KG1 (cell line): Measurements from ENCODE around the gene STRBP.
"Not testable (repeated sequence)": the region's sequence is repeated elsewhere in the genome, so short reads cannot be mapped to it uniquely, and the experiment has no call there.

ENCODE experiments used
- DNase-seq: peaks from one replicate; lab custom pipeline; 2025; lab: John Stamatoyannopoulos, UW

The STRBP gene

GRCh38 chr9:123248630-123249029, 19.8 kb downstream of the STRBP start:
- no peak for DNase-seq

- DNase-seq = no peak
These were observed 21.9 kb downstream of the STRBP start for GRCh38 chr9:123246534-123246933.

DNA sequence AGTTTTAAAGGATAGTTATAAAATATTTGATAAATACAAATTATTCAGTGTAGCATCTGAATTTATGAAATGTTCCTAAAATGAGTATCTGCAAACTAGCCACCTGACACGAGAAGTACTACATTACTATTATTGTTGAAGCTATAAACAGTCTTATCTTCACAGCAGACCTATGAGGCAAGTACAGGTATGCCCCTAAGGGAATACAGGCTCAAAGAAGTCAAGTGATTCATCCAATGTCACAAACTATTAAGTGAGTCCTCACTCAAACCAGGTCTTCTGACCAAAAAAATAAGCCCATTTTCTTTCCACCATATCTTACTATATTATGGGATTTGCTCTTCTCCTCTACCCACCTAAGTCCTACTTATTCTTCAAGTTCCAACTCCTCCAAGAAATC, 28.7 kb downstream of the STRBP start:
- DNase-seq = no peak

DNA sequence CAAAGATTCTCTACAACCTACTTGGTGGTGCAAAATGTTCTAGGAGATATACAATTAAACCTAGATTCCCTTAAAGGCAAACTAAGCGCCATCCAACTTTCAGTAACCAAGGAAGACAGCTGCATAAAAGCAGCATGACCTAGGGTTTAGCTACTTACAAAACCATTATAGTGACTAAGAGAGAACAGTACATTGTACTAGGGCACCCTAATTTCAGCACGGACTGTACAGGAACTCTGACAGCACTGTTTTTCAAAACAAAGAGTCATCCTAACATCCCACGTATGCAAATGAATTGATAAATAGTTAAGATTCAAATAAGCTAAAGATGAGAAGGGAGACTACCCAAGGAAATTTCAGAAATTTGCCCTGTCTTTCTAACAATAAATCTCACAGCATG, 30.0 kb downstream of the STRBP start:
- no peak for DNase-seq

DNA sequence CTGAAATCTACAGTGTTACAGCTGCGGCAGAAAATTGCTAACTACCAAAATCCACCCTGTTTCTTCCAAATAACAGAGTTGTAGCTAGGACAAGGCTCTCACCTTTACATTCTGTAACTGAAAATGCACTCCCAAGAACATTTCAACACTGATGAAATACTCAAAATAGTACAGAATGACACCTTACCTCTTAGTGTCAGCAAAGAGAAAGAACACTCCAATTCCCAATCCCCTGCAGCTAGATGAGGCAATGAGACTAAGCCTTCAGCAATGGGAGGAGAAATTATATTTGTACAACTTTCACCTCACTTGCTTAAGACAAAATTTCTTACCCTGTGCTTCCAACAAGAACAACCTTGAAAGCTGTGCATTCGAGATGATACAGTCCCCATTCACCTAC, 31.2 kb downstream of the STRBP start:
- DNase-seq = no peak

DNA sequence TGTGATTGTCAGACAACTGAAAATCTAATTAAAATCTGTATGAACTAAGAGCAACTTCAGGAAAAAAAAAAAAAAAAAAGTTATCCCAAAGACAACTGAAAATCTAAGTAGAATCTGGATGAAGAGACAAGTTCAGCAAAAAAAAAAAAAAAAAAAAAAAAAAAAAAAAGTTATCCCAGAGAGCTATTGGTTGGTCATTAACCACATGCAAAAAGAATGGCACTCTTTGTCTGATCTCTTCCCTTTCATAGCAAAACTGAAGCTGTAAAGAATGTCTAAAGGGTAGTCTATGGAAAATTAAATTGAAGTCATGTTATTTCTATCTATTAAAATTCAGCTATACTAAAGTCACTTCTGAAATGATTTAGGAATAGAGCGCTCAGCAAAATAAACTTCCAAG, 32.9 kb downstream of the STRBP start:
- DNase-seq = no peak

DNA sequence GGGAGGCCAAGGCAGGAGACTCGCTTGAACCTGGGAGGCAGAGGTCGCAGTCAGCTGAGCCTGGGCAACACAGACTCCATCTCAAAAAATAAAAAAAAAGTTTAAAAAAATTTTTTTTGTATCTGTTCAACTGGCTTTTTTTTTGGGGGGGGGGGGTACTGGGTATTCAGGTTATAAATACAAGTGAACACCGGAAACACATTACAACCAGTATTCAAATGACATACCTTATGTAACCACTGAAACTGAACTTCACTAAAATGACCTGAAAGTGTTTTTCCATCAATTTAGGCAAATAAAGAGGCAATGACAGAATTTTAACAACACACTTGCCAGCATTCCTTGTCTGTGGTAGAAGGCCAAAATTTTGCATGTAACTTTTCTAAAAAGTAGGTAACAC, 33.5 kb downstream of the STRBP start:
- no peak for DNase-seq

DNA sequence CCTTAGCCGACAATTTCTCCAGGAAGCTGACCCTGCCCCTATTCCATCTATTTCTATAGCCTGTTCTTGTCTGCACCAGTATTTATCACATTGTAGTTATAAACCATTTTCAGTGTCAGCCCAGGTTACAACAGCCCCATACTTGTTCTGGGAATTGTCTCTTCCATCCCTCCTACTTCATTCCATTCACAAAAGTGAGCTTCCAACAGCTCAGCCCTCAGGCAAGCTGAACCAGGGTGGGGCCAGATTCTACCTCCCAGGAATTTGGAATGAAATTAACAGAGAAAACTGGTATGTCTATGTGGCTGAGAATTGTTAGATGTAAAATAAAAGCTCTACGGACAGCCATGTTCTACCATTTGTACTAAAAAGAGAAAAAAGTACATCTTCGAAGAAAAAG, 36.1 kb downstream of the STRBP start:
- no peak for DNase-seq

GRCh38 chr9:123231421-123231820, 37.0 kb downstream of the STRBP start:
- no peak for DNase-seq

DNA sequence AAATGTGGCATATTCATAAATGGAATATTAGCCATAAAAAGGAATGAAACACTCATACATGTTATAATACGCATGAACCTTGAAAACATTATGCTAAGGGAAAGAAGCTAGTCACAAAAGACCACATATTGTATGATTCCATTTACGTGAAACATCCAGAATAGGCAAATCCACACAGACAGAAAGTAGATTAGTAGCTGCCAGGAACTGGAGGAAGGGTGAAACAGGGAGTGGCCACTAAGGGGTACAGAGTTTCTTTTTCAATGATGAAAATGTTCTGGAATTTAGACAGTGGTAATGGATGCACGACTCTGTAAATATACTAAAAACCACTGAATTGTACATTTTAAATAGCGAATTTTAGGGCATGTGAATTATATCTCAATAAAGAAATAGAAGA, 39.4 kb downstream of the STRBP start:
- DNase-seq = no peak

- DNase-seq = no peak
These were observed 42.4 kb downstream of the STRBP start for GRCh38 chr9:123225995-123226394.

- DNase-seq = no peak
These were observed 43.0 kb downstream of the STRBP start for GRCh38 chr9:123225374-123225813.

DNA sequence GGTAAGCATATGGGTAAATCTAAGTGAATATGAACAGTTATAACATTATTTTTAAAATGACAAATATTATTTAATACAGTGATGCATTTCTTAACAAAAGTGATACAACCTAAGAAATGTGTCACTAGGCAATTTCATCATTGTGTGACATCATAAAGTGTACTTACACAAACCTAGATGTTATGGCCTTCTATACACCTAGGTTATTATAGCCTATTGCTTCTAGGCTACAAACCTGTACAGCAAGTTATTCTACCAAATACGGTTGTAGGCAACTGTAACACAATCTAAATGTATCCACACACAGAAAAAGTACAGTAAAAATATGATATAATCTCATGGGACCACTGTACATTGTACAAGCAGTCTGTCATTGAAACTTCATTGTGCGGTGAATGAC, 48.3 kb downstream of the STRBP start:
- DNase-seq = no peak

GRCh38 chr9:123218831-123219230, 49.6 kb downstream of the STRBP start:
- DNase-seq = no peak

GRCh38 chr9:123217128-123217654, 51.2 kb downstream of the STRBP start:
- no peak for DNase-seq

DNA sequence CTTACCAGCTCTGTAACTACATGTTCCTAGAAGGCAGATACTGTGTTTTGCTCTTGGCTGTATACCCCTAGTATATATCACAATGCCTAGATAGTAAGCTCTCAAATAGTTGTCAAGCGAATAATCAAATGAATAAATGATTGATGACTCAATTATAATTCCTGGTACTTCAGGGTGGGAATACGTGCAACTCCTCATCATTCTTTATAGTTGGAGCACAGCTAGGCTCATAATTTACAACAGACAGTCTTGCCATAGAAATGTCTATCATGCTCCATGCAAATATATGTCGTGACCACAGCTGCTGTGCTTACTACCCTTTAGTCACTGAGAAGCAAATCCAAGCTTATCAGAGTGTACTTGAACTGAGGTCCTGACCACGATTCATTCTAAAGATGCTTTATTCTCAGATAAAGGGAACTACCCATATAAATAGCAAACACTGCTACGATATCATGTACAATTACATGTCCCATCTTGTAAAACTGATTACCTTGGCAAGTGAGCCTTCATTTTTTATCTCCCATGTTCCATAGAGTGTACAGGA, 52.1 kb downstream of the STRBP start:
- DNase-seq = no peak

DNA sequence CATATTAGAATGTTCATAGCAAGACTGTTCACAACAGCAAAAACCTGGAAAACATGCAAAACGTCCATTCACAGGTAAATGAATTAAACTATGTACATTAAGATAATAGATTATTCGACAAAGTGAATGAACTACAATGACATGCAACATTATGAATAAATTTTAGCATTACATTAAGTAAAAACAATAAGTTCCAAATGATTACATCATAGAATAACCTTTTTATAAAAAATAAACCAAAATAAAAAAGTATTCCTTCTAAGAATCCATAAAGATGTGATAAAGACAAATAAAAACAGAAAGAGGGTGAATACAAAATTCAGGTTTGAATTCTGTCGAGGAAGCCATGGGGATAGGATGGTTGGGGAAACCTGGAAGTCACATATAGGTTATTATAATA, 57.3 kb downstream of the STRBP start:
- DNase-seq = no peak

DNA sequence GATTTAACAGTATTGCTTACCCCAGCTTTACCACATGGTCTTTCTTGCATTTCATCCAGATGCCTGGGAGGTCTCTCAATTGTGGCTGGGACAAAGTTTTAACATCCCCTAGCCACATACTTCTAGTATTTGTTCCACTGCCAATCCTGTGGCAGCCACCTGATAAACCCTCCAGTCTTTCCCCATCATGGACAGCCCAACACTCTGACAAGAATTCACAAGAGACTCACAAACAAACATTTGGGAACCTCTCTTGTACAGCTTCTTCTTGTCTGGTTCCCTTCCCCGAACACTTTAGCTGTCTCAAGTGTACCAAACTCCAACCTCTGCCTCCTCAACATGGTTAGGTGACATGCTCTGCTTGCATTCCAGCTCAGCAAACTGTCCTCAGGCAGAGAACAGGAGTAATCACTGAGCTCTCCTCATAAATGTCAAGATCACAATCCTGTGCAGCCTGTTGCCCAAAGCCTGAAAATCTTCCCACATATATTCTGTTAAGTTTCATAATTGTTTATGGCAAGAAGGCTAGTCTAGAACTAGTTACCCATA, 59.7 kb downstream of the STRBP start:
- no peak for DNase-seq

DNA sequence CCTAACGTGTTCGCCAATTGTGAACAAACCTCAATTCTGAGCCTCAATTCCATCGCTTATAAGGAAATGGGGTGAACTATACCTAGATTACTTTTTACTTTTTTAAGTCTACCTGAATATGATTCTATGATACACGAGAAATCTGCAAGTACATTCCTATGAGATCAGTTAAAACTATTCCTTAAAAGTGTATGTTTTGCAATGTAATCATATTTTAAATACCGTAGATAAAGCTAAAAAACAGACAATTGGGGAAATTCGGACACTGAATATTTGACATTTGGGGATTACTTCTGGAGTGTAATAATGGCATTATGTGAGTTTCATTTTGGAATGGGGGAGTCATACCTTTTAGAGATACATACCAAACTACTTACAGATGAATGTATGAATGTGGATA, 62.3 kb downstream of the STRBP start:
- no peak for DNase-seq

DNA sequence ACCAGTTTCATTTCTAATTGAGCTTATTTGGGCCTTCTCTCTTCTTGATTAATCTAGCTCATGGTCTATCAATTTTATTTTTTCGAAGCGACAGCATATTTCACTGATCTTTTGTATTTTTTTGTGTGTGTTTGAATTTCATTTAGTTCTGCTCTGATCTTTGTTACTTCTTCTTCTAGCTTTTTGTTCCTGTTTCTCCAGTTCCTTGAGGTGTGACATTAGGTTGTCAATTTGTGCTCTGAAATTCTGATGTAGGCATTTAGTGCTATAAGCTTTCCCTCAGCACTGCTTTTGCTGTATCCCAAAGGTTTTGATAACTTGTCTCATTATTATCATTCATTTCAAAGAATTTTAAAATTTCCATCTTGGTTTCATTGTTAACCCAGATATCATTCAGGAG, 67.3 kb downstream of the STRBP start:
- DNase-seq = no peak

- not testable (repeated sequence) for DNase-seq
These were observed 67.9 kb downstream of the STRBP start for GRCh38 chr9:123200469-123200868.

DNA sequence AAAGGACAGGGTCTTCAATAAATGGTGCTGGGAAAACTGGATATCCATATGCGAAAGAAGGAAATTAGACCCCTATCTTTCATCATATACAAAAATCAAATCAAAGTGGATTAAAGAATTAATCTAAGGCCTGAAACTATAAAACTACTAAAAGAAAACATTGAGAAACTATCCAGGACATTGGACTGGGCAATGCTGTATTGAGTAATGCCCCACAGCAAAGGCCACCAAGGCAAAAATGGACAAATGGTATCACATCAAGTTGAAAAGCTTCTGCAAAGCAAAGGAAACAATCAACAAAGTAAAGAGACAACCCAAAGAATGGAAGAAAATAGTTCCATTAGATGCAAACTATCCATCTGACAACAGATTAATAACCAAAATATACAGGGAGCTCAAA, 72.3 kb downstream of the STRBP start:
- DNase-seq = no peak

GRCh38 chr9:123194023-123194422, 74.4 kb downstream of the STRBP start:
- no peak for DNase-seq

GRCh38 chr9:123191680-123192079, 76.7 kb downstream of the STRBP start:
- no peak for DNase-seq
